MCF 10A (cell line): ENCODE results near the gene ADARB1. TPM values are rescaled to one million over a fixed set of nuclear protein-coding genes. Genes with fewer than 3 reads are reported as not detected.

Experiments used
- BruUV-seq: library from RNA; stranded (reverse); fragments of 400-500 nt; replicated peaks from 2 replicates; lab custom pipeline; 2021; lab: Mats Ljungman, UMichigan
- CTCF ChIA-PET: fragments of 300-600 bp; sonication (Branson Sonifier 250); formaldehyde crosslinking; extraction: SDS; loops from one replicate; lab custom pipeline; 2021; ENCODE audit warnings: antibody characterized with exemption, inconsistent platforms; lab: Yijun Ruan, JAX
- POLR2A ChIA-PET: fragments of 300-600, 350-650 bp; sonication (Branson Sonifier 250); formaldehyde crosslinking; extraction: SDS; loops from one replicate; lab custom pipeline; 2020; ENCODE audit warnings: antibody characterized with exemption, inconsistent platforms; lab: Yijun Ruan, JAX
- DNase-seq: peaks from one replicate; pipeline ENCODE4 v3.0.0-alpha.2; 2018; ENCODE audit not compliant: unreplicated experiment
- H3K27ac Mint-ChIP-seq: one replicate; pipeline ENCODE4 v1.8.0; 2022; ENCODE audit warnings: mild to moderate bottlenecking, low read depth, mixed read lengths; ENCODE audit not compliant: unreplicated experiment
- H3K27me3 Mint-ChIP-seq: one replicate; pipeline ENCODE4 v1.8.0; 2022; ENCODE audit warnings: mixed read lengths; ENCODE audit not compliant: insufficient read depth, unreplicated experiment
- H3K36me3 Mint-ChIP-seq: one replicate; pipeline ENCODE4 v1.8.0; 2022; ENCODE audit warnings: mild to moderate bottlenecking, moderate library complexity, mixed read lengths; ENCODE audit not compliant: insufficient read depth, unreplicated experiment
- H3K4me1 Mint-ChIP-seq: one replicate; pipeline ENCODE4 v1.8.0; 2022; ENCODE audit warnings: mixed read lengths; ENCODE audit not compliant: insufficient read depth, unreplicated experiment
- H3K4me3 Mint-ChIP-seq: one replicate; pipeline ENCODE4 v1.8.0; 2022; ENCODE audit warnings: mild to moderate bottlenecking, moderate library complexity, mixed read lengths; ENCODE audit not compliant: unreplicated experiment
- H3K9me3 Mint-ChIP-seq: one replicate; pipeline ENCODE4 v1.8.0; 2022; ENCODE audit warnings: mixed read lengths; ENCODE audit not compliant: unreplicated experiment
- intact Hi-C: fragments of 100-400 bp; cut with micrococcal nuclease; formaldehyde crosslinking; loops from 2 replicates; pipeline ENCODE4 v1.14.1; 2022
- total RNA-seq: library from RNA; stranded (reverse); gene quantifications from 2 replicates; pipeline ENCODE4 v1.2.3, GENCODE V29; 2022
- TF ChIP-seq, protein P1 (sequence below): fragments of 200-600 bp; IDR thresholded peaks from one replicate; pipeline ENCODE4 v1.8.0; 2022; ENCODE audit warnings: antibody characterized with exemption, mild to moderate bottlenecking; ENCODE audit not compliant: unreplicated experiment

Gene ADARB1
- total RNA-seq, 1 experiment from 2014 or later = 19.4 TPM

DNA sequence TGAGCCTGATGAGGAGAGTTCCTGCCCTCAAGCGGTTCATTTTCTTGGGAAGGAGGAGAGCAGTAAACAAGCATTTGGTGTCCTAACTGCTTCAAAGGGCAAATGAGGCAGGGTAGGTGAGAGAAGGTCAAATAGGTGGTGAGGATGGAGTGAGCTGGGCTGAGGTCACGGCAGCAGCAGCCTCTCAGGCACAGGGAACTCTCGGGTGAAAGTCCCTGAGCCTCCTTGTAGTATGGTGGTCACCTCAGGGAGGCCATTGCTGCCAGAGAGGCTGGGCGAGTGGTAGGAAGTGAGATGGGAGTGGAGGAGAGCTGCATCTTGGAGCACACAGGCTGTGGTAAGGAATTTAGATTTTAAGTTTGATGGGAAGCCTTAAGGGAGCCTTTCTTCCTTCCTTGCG lies 4.0 kb downstream of the ADARB1 start:
- no TSS peak for BruUV-seq
- TF ChIP-seq, protein P1, sequence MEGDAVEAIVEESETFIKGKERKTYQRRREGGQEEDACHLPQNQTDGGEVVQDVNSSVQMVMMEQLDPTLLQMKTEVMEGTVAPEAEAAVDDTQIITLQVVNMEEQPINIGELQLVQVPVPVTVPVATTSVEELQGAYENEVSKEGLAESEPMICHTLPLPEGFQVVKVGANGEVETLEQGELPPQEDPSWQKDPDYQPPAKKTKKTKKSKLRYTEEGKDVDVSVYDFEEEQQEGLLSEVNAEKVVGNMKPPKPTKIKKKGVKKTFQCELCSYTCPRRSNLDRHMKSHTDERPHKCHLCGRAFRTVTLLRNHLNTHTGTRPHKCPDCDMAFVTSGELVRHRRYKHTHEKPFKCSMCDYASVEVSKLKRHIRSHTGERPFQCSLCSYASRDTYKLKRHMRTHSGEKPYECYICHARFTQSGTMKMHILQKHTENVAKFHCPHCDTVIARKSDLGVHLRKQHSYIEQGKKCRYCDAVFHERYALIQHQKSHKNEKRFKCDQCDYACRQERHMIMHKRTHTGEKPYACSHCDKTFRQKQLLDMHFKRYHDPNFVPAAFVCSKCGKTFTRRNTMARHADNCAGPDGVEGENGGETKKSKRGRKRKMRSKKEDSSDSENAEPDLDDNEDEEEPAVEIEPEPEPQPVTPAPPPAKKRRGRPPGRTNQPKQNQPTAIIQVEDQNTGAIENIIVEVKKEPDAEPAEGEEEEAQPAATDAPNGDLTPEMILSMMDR = no peak
- ChIA-PET POLR2A (interaction anchor here (0.7 to 1.5 kb wide), 6 partner anchors 24 to 206 kb away, joined by 3 to 4 read pairs (median 4); partner anchors contain the start of gene SLX9), CTCF (interaction anchor here (0.6 to 5.7 kb wide), 6 partner anchors 24 to 140 kb away, joined by 4 to 37 read pairs (median 6); no protein-coding TSS in a partner anchor)
- Mint-ChIP-seq H3K27ac (peak overlapping the region; percentile 56), H3K4me3 (no peak overlapping the region), H3K27me3 (no peaks in the 10 kb centered on the region), H3K36me3 (peaks cover 5% of the 10 kb centered on the region), H3K9me3 (no peaks in the 10 kb centered on the region), H3K4me1 (peaks cover 29% of the 10 kb centered on the region)
- DNase-seq = no peak
- intact Hi-C loops = loop anchor here (2.0 kb wide), 1 partner anchor 50 kb away; no protein-coding TSS in a partner anchor

DNA sequence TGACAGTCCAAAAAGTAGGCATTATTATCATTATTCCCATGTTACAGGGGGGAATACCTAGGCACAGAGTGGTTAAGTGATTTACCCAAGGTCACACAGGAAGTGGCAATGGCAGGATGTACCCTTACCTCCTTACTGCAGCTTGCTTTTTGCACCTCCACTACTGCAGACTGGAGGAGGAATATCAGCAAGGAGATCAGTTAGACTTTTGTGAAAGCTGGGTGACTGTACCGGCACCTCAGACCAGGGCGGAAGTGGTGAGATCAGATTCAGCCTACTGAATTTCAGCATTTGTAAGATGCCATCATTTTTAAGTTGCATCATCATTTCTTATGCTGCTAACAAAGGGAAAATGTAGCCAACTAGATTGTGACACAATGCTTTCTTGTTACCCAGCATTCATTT lies 4.5 kb downstream of the ADARB1 start:
- intact Hi-C loops = loop anchor here (2.0 kb wide), 1 partner anchor 50 kb away; no protein-coding TSS in a partner anchor
- Mint-ChIP-seq H3K27me3 (no peaks in the 10 kb centered on the region), H3K9me3 (no peaks in the 10 kb centered on the region), H3K4me3 (peak overlapping the region; percentile 13), H3K4me1 (peaks cover 29% of the 10 kb centered on the region), H3K36me3 (peaks cover 5% of the 10 kb centered on the region), H3K27ac (peak overlapping the region; percentile 56)
- BruUV-seq = no TSS peak
- CTCF ChIA-PET = interaction anchor here (0.7 to 5.7 kb wide), 7 partner anchors 9 to 132 kb away, joined by 3 to 37 read pairs (median 4); no protein-coding TSS in a partner anchor
- peak; percentile 82 for DNase-seq
- TF ChIP-seq, protein P1 = no peak
- POLR2A ChIA-PET = interaction anchor here (0.6 to 1.5 kb wide), 8 partner anchors 23 to 1212 kb away, joined by 3 to 9 read pairs (median 4); partner anchors contain the start of gene SLX9

DNA sequence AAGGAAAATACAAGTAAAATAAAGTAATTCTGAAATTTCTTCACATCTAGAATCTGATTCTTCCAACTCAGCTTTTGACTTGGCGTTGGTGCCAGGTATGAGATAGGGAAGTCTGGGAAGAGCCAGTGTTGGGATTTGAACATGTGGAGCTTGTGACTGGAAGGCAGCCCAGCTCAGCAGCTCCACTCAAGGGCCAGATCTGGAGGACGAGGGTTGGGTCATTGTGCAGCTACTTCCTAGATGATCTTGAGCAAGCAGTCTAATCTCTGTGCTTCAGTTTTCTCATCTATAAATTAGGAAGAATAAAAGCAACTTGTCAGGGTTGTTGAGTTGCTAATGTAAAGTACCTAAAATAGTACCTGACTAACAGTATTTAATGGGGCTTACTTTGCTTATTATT lies 5.0 kb downstream of the ADARB1 start:
- Mint-ChIP-seq H3K4me1 (peaks cover 29% of the 10 kb centered on the region), H3K4me3 (no peak overlapping the region), H3K9me3 (no peaks in the 10 kb centered on the region), H3K27me3 (no peaks in the 10 kb centered on the region), H3K27ac (peak overlapping the region; percentile 56), H3K36me3 (peaks cover 5% of the 10 kb centered on the region)
- CTCF ChIA-PET = interaction anchor here (0.7 to 5.7 kb wide), 5 partner anchors 9 to 132 kb away, joined by 3 to 37 read pairs (median 6); no protein-coding TSS in a partner anchor
- no peak for DNase-seq
- intact Hi-C loops = loop anchor here (2.0 kb wide), 1 partner anchor 49 kb away; no protein-coding TSS in a partner anchor
- TF ChIP-seq, protein P1 = no peak
- BruUV-seq = no TSS peak
- POLR2A ChIA-PET = interaction anchor here (0.6 to 1.5 kb wide), 5 partner anchors 23 to 1213 kb away, joined by 3 to 9 read pairs (median 4); no protein-coding TSS in a partner anchor

DNA sequence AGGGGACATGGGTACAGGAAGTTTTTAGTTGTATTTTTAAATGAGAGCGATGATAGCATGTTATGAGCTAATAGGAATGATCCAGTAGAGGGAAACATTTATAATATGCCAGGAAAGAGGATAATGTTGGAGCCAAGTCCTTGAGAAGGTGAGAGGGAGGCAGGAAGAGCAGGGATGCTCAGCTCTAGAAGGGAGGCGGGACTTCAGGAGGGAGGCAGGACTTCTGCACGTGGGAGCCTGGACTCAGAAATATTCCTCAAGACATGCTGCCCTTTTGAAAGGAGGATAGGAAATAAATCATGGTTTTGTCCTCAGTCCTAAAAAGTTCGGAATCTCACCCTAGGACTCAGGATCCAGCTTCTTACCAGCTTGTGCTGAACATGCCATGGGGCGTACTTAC lies 5.9 kb downstream of the ADARB1 start:
- no peak overlapping the region for H3K4me3 Mint-ChIP-seq
- DNase-seq = no peak
- H3K27me3 Mint-ChIP-seq = no peaks in the 10 kb centered on the region
- peaks cover 5% of the 10 kb centered on the region for H3K36me3 Mint-ChIP-seq
- peaks cover 29% of the 10 kb centered on the region for H3K4me1 Mint-ChIP-seq
- TF ChIP-seq, protein P1 = no peak
- no TSS peak for BruUV-seq
- H3K9me3 Mint-ChIP-seq = no peaks in the 10 kb centered on the region
- intact Hi-C loops = no loop called here
- no peak overlapping the region for H3K27ac Mint-ChIP-seq
- POLR2A ChIA-PET = interaction anchor here (0.6 to 1.5 kb wide), 3 partner anchors 22 to 49 kb away, joined by 3 to 9 read pairs (median 3); no protein-coding TSS in a partner anchor
- CTCF ChIA-PET = interaction anchor here (0.7 to 5.7 kb wide), 3 partner anchors 10 to 57 kb away, joined by 3 to 37 read pairs (median 6); no protein-coding TSS in a partner anchor
